HG03565 (cell line): ENCODE data around the gene ELMOD2.
A peak's percentile ranks its signal among the peaks of the same experiment; 100 is the strongest.
"Not testable (repeated sequence)": the region's sequence is repeated elsewhere in the genome, so short reads cannot be mapped to it uniquely, and the experiment has no call there.

ENCODE experiments used
- ATAC-seq: cut with Tn5 transposase; IDR thresholded peaks from one replicate; pipeline ENCODE4 v1.9.1; 2021; ENCODE audit warnings: mild to moderate bottlenecking, moderate library complexity; ENCODE audit not compliant: unreplicated experiment

The ELMOD2 gene

GRCh38 chr4:140523857-140524742, at the start of gene ELMOD2:
Gene ELMOD2, plus strand, starts transcription at chr4:140524168. Its CDS starts 1,261 bp downstream, at chr4:140525429.
- ATAC-seq: peak; percentile 99

GRCh38 chr4:140483445-140483844, 40.5 kb upstream of the ELMOD2 start:
- ATAC-seq: no peak

GRCh38 chr4:140485939-140486338, 38.0 kb upstream of the ELMOD2 start:
- ATAC-seq: no peak

- ATAC-seq: no peak
Observed at GRCh38 chr4:140497405-140497746, 26.6 kb upstream of the ELMOD2 start.

GRCh38 chr4:140497747-140498636, 26.0 kb upstream of the ELMOD2 start, which contains the start of gene MGAT4D:
Gene MGAT4D, minus strand, starts transcription at chr4:140498293. Its CDS starts 71 bp downstream, at chr4:140498222.
- no peak for ATAC-seq

GRCh38 chr4:140499391-140499790, 24.6 kb upstream of the ELMOD2 start:
- no peak for ATAC-seq

- no peak for ATAC-seq
Observed at GRCh38 chr4:140504261-140504660, 19.7 kb upstream of the ELMOD2 start.

- not testable (repeated sequence) for ATAC-seq
Observed at GRCh38 chr4:140513765-140514164, 10.2 kb upstream of the ELMOD2 start.

- no peak for ATAC-seq
Observed at GRCh38 chr4:140515423-140515822, 8.5 kb upstream of the ELMOD2 start.

GRCh38 chr4:140523370-140523856, 555 bp upstream of the ELMOD2 start:
- peak; percentile 5 for ATAC-seq

GRCh38 chr4:140529434-140529833, 5.5 kb downstream of the ELMOD2 start:
- no peak for ATAC-seq

GRCh38 chr4:140533951-140534480, 10.0 kb downstream of the ELMOD2 start:
- no peak for ATAC-seq

GRCh38 chr4:140556372-140557085, 32.6 kb downstream of the ELMOD2 start:
- peak; percentile 99 for ATAC-seq

GRCh38 chr4:140557831-140558435, 34.0 kb downstream of the ELMOD2 start:
- no peak for ATAC-seq

GRCh38 chr4:140559696-140560095, 35.7 kb downstream of the ELMOD2 start:
- no peak for ATAC-seq

GRCh38 chr4:140568507-140569306, 44.7 kb downstream of the ELMOD2 start, which contains the start of gene UCP1:
Gene UCP1, minus strand, starts transcription at chr4:140568961. Its CDS starts 232 bp downstream, at chr4:140568729.
- ATAC-seq: no peak

- ATAC-seq: no peak
Observed at GRCh38 chr4:140569307-140569638, 45.3 kb downstream of the ELMOD2 start.

GRCh38 chr4:140571620-140572019, 47.7 kb downstream of the ELMOD2 start:
- no peak for ATAC-seq

- no peak for ATAC-seq
Observed at GRCh38 chr4:140575489-140575888, 51.5 kb downstream of the ELMOD2 start.
